Fibroblast of peridontal ligament (primary cell): ENCODE results near the gene MCM9.

Source experiments
- DNase-seq: peaks from one replicate; pipeline ENCODE4 v3.0.0-alpha.2; 2010; ENCODE audit errors: extremely low read depth

The MCM9 gene

GRCh38 chr6:118932421-118932820 is 2.5 kb downstream of the MCM9 start:
- peak; percentile 16 for DNase-seq

GRCh38 chr6:118931436-118931835 is 3.5 kb downstream of the MCM9 start:
- DNase-seq = no peak

GRCh38 chr6:118930680-118931079 is 4.3 kb downstream of the MCM9 start:
- DNase-seq = no peak

GRCh38 chr6:118923035-118923434 is 11.9 kb downstream of the MCM9 start:
- no peak for DNase-seq

GRCh38 chr6:118921084-118921483 is 13.9 kb downstream of the MCM9 start:
- no peak for DNase-seq

- peak; percentile 68 for DNase-seq
Measured at GRCh38 chr6:118918329-118918725, 16.6 kb downstream of the MCM9 start.

GRCh38 chr6:118917546-118918328 is 17.2 kb downstream of the MCM9 start:
- DNase-seq = no peak

- no peak for DNase-seq
Measured at GRCh38 chr6:118914598-118914997, 20.4 kb downstream of the MCM9 start.

GRCh38 chr6:118913161-118913560 is 21.8 kb downstream of the MCM9 start:
- no peak for DNase-seq

GRCh38 chr6:118912646-118913045 is 22.3 kb downstream of the MCM9 start:
- DNase-seq = no peak

GRCh38 chr6:118908441-118908840 is 26.5 kb downstream of the MCM9 start:
- DNase-seq = no peak

- no peak for DNase-seq
Measured at GRCh38 chr6:118905851-118906250, 29.1 kb downstream of the MCM9 start.

GRCh38 chr6:118905084-118905483 is 29.9 kb downstream of the MCM9 start:
- DNase-seq = no peak

GRCh38 chr6:118903691-118904090 is 31.3 kb downstream of the MCM9 start:
- no peak for DNase-seq

- no peak for DNase-seq
Measured at GRCh38 chr6:118903138-118903537, 31.8 kb downstream of the MCM9 start.

- peak; percentile 61 for DNase-seq
Measured at GRCh38 chr6:118902726-118903125, 32.2 kb downstream of the MCM9 start.

- DNase-seq = no peak
Measured at GRCh38 chr6:118899948-118900347, 35.0 kb downstream of the MCM9 start.

- peak; percentile 23 for DNase-seq
Measured at GRCh38 chr6:118897386-118897785, 37.6 kb downstream of the MCM9 start.

- peak; percentile 68 for DNase-seq
Measured at GRCh38 chr6:118896339-118897136, 38.4 kb downstream of the MCM9 start.

- DNase-seq = no peak
Measured at GRCh38 chr6:118895859-118896258, 39.1 kb downstream of the MCM9 start.

GRCh38 chr6:118895261-118895560 is 39.7 kb downstream of the MCM9 start:
- DNase-seq = peak; percentile 46

- peak; percentile 22 for DNase-seq
Measured at GRCh38 chr6:118894425-118895260, 40.3 kb downstream of the MCM9 start.
